Stimulated activated CD4-positive, alpha-beta T cell treated with anti-CD3 and anti-CD28 coated beads, TNF-alpha, amount 100 ng/mL, for 1 hour (primary cell): ENCODE measurements around the gene PRKCH.

Experiments
- DNase-seq, 3 donors: peaks; one replicate each; pipeline ENCODE4 v3.0.0-alpha.2; 2020; ENCODE audit warnings: low read depth in 3 of 3, low spot score in 1 of 3

PRKCH gene

GRCh38 chr14:61360796-61361525, 39.6 kb downstream of the PRKCH start:
- DNase-seq: no peak

GRCh38 chr14:61362072-61362750, 40.8 kb downstream of the PRKCH start:
- DNase-seq: no peak

- DNase-seq: no peak
Observed at GRCh38 chr14:61364243-61364642, 42.9 kb downstream of the PRKCH start.

DNA sequence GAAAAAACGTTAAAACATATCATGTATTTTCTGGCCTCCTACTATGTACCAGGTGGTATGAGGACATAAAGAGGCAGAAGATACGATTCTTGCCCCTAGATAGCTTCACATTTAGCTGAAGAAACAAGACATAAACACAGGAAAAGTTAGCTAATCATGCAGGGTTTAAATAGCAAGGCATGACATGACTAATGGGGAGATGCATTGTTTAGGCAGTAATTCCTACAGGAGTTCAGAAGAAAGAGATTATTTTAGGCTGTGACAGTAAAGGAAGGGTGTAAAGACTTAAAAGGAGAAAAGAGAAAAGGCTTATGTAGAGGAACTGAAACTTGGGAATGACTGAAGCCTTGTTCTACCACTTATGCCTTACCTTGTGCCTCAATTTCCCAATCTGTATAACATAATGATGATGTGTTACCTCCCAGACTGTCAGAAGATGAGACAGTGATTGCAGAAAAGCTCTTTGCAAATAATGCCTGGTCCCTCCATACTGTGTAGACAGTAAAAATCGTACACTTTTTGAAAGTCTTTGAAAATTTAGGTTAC, 44.4 kb downstream of the PRKCH start:
- no peak for DNase-seq

DNA sequence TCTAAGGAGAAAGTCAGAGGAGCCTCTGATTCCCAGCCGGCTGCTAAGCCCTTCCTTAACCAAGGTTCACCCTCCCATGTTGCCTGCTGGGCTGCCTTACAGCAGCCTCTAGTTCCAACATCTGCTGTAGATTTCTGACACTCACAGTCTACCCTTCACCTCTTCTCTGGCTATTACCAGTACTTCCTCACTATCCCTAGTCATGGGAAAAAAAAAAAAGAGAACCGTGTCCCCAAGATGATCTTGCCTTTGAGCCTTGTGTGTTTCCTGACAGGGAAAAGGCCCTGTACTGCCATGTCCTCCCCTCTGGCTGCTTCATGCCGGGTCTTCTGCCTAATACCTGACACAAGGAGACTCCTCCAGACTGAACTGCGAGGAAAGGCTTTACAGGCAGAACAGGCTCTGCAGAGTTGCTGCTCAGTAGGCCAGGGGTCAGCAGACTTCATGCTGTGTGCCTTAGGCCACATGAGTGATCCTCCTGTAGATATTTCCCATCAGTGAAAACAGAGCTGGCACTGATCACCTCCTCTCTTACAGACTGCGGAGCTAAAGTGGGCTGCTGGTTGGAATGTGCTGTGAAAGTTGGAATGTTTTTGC, 46.8 kb downstream of the PRKCH start:
- no peak for DNase-seq

- no peak for DNase-seq
Observed at GRCh38 chr14:61368781-61369453, 47.5 kb downstream of the PRKCH start.

GRCh38 chr14:61369454-61369810, 48.1 kb downstream of the PRKCH start:
- no peak for DNase-seq

DNA sequence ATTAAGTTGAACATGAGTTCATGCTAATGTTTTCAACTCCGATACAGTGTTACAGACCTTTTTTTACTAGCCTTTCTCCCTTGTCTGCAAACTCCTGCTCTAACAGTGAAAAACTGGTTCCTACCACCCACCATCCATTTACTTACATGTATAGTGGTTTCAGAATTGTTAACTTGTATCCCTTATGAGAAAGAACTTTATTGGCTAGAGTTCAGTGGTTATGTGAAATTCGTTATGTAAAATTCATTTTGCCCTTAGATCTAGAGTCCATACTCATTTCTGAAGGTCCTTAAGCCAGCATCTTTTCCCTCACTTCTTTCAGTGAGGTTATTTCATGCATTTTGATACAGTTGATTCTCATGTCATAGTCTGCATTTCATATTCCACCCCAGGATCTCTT, 51.0 kb downstream of the PRKCH start:
- DNase-seq: no peak

- DNase-seq: no peak
Observed at GRCh38 chr14:61372842-61373555, 51.6 kb downstream of the PRKCH start.

GRCh38 chr14:61374284-61374683, 52.9 kb downstream of the PRKCH start:
- DNase-seq: no peak

DNA sequence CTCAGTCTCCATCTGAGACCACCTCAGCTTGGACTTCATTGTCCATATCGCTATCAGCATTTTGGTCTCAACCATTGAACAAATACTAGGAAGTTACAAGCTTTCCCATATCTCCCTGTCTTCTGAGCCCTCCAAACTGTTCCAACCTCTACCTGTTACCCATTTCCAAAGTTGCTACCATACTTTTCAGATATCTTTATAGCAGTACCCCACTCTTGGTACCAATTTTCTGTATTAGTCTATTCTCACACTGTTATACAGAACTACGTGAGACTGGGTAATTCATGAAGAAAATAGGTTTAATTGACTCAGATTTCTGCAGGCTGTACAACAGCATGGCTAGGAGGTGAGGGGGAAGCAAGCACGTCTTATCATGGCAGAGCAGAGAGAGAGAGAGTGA, 53.8 kb downstream of the PRKCH start:
- no peak for DNase-seq

GRCh38 chr14:61376314-61376713, 54.9 kb downstream of the PRKCH start:
- no peak for DNase-seq

DNA sequence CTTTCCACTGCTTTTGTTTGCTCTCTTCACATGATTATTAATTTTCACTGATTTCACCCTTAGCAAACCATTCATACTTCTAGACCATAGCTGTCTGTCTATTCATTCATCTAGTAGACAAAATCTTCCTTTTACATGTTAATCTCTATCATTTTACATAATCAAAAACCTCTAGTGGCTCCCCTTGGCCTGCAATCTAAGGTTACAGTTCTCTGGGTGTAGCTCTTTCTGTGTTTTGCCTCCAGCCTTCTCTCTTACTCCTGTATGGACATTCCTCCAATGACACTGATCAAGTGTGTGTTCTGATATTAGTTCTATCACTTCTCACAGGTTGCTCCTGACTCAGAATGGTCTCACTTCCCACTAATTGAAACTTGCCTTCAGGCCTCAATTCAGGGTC, 56.4 kb downstream of the PRKCH start:
- no peak for DNase-seq

- no peak for DNase-seq
Observed at GRCh38 chr14:61379639-61380184, 58.3 kb downstream of the PRKCH start.

DNA sequence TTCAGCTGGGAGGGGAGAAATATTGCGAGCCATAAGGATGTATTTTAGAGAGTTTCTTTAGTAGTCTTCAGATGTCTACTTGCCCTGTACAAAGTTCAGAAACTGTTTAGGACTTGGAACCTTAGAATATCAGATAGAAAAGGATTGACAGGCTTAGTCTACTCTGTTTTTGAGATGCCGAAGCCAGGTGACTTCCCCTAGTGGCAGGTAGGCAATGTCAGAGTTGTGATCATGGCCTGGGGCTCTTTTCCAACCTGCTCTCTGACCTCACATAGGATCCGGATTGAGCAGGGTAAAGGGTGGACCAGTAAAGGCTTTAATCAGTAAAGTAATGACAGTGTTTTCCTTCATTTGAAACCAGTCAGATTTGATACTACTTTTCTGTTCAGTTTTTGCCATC, 59.6 kb downstream of the PRKCH start:
- DNase-seq: no peak

GRCh38 chr14:61381553-61381952, 60.2 kb downstream of the PRKCH start:
- DNase-seq: no peak

DNA sequence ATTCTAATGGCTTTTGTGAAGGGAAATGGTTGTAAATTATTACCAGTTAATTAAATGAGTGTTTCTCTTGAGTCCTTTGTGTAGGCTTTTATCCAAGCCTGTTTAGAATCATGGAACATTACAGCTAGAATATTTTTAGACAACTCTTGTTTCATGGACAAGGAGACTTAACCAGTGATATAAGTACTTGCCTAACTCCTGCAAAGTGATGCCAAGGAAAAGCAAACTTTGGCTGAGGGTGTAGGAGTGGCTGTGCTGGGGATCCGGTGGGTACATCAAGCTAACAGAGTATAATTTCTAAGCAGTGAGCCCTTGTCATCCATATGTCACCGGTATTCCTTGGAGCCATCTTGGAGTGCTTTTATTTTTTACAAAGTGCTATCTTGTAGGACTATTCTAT, 61.5 kb downstream of the PRKCH start:
- no peak for DNase-seq

DNA sequence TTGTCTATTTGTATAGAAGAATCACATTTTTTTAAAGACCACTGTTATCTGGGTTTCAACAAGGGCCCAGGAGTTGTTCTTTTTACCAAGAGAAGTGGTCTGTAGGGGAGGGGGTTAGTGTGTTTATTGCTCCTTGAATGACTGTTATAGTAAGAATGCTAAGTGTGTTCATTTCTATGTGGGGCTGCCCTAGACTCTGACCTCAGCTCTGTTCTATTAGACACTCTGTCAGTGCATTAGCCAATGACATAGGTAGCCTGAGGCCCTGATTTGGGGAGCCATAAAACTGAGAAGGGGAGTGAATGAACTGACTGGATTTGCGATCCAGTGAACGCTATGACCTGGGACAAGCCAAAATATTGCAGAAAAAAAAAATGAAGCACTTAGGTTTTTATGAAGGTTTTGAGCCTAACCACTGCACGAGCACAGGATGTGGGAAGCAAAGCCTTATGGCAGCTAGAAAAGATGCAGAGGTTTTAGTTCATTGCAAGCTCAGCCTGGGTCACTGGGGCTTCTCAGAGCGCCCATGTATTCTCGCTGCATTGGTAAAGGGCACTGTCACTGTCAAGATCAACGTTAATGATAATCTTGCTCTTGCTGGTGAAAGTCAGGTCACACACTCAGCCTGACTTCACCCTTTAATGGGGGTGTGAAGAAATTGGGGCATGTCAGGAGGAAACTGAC, 63.8 kb downstream of the PRKCH start:
- DNase-seq: no peak

- DNase-seq: no peak
Observed at GRCh38 chr14:61386173-61386772, 64.9 kb downstream of the PRKCH start.

DNA sequence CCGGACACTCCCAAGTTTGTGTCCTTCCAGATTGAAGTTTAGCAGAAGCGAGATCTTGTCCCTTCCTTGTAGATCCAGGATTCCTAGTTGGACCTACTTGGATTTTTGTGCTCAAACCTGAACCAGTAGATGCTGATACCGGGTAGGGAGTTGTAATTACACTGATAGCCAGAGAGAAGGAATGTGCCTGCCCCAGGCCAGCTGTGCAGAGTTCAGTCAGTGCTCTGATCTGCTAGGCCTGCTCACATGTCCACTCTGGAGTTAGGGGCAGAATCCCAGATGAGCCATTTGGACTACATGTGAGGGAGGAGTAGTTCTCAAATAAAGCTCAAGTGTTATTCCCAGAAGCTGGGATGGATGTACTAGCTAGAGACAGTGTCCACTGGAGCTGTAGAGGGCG, 65.7 kb downstream of the PRKCH start:
- DNase-seq: no peak
